H1 (cell line): Measurements from ENCODE around the gene PDZD4. TPM values are rescaled to one million over a fixed set of nuclear protein-coding genes. Genes with fewer than 3 reads are reported as not detected.

Experiments
- GABPA ChIP-seq: IDR thresholded peaks from 2 replicates; pipeline ENCODE4 v1.6.1; 2011; ENCODE audit warnings: mild to moderate bottlenecking, low read length, moderate library complexity, borderline replicate concordance; ENCODE audit not compliant: insufficient read depth
- SUZ12 ChIP-seq: fragments of 200-600 bp; sonication (generic); IDR thresholded peaks from 2 replicates; pipeline ENCODE4 v1.6.1; 2012; ENCODE audit warnings: mild to moderate bottlenecking, inconsistent platforms, low read length, moderate library complexity, mixed read lengths
- polyA plus RNA-seq, 7 experiments: library from polyadenylated mRNA; depleted of rRNA in 3 of 7; stranded (reverse) in 5 of 7; unstranded in 2 of 7; fragments of >200 nt in 5 of 7; fragments of 200-250 nt in 2 of 7; gene quantifications; 1 replicate in 5 of 7; 2 replicates in 1 of 7; 4 replicates in 1 of 7; pipeline versions ENCODE4 v1.2.1 to v1.2.3, GENCODE V29; 2011 to 2013; ENCODE audit warnings: missing spikeins in 2 of 7, mixed read lengths in 2 of 7
- total RNA-seq: library from RNA; stranded (reverse); fragmentation: NEBNext Ultra II Directional; extraction: Animal tissue kit (Norgen Biotek cat#: 25700); gene quantifications from 2 replicates; pipeline ENCODE4 v1.2.1, GENCODE V29; 2021

PDZD4 gene
- total and polyA plus RNA-seq, 2 of the 8 experiments (the other 6 are each of a cell fraction or from before 2014, with no cell fraction given) = 45.8 to 169 TPM

GRCh38 chrX:153772316-153773217 lies 57.8 kb downstream of the PDZD4 start (continued):
- TF ChIP-seq GABPA = no peak
- TF ChIP-seq SUZ12 = no peak
